GM08714 (cell line): ENCODE measurements around the gene LDLRAD2.

Experiments
- H3K4me3 ChIP-seq: fragments of 200-500 bp; sonication (Bioruptor generic); 2 replicates; pipeline ENCODE4 v1.5.1; 2014; ENCODE audit warnings: mild to moderate bottlenecking, low read length, inconsistent platforms
- ZNF274 ChIP-seq: IDR thresholded peaks from 2 replicates; pipeline ENCODE4 v1.6.1; 2012; ENCODE audit warnings: mild to moderate bottlenecking, low read depth, low read length

LDLRAD2 gene

DNA sequence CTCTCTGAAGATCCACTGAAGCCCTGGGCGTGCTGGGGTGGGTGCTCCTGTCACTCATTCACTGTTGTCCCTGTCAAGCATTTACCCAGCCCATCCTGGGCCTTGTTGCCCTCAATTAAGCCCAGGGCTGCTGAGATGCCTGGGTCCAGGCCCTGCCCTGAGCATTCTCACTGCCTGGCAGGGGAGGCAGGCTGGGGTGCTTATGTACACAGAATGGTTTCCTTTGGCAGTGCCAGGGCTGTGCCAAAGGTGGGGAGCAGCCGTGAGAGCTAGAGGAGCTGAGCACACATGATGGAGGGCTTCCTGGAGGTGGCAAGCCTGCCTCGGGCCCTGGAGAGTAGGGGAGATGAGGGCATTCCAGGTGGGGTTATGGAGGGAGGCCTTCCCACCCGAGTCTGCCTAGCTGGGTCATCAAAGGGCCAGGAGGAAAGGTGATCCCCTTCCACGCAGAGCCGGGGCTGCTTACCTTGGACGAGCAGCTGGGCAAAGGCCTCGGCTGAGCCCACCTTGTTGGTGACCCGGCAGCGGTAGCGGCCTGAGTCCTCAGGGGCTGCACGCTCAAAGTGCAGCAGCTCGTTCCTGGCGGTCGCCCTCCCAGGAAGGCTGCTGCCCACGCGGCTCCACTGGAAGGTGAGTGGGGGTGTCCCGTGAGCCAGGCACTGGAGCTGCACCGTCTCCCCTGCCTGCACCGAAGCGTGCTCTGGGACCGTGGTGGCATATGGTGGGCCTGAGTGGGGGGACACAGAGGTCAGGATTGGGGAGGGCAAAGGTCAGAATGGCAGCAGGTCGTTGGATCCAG is 26.5 kb downstream of the LDLRAD2 start:
- no peak for TF ChIP-seq ZNF274
- no peak overlapping the region for H3K4me3 ChIP-seq

DNA sequence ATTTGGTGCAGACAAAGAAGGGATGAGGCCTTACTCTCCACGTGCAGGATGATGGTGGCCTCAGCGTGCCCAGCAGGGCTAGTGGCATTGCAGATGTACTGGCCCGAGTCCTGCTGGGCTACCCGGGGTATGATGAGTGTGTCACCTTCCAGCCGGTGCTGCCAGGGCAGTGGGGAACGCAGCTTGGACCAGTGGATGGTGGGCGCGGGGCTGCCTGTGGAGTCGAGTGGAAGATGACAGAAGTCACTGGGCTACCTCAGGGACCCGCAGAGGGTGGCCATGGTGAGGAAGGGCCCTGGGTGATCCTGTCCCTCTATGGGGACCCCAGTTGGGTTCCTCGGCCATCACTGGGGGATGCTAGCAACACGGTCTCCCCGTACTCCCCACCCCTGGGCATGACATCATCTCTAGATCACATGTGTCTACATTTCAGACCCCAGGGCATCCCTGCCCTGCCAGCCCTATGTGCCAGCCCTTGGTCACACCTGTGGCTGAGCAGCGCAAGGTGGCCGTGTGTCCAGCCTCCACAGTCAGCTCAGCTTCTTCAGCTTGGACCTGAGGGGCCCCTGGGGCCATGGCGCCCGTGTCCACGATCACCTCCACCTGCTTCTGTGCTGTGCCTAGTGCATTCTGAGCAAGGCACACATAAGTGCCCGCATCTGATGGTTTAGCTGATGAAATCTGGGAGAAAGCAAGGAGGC is 27.4 kb downstream of the LDLRAD2 start:
- no peak overlapping the region for H3K4me3 ChIP-seq
- no peak for TF ChIP-seq ZNF274

DNA sequence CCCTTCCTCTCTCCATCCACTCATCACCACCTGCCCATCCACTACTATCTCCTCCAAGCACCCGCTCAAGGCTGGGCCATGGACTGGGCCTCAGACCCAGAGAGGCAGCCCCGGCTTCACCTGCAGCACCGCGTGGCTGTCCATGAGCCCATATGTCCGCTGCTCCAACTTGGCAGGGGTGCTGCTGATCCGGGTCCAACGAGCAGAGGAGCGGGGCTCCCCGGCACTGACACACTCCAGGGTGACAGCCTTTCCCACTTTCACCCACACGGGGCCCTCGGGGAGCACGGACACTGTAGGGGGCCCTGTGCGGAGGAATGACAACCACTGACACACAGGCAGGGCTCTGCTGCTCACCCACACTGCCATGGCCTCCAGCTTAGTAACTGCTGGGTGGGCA is 28.9 kb downstream of the LDLRAD2 start:
- no peak overlapping the region for H3K4me3 ChIP-seq
- TF ChIP-seq ZNF274, result no peak

DNA sequence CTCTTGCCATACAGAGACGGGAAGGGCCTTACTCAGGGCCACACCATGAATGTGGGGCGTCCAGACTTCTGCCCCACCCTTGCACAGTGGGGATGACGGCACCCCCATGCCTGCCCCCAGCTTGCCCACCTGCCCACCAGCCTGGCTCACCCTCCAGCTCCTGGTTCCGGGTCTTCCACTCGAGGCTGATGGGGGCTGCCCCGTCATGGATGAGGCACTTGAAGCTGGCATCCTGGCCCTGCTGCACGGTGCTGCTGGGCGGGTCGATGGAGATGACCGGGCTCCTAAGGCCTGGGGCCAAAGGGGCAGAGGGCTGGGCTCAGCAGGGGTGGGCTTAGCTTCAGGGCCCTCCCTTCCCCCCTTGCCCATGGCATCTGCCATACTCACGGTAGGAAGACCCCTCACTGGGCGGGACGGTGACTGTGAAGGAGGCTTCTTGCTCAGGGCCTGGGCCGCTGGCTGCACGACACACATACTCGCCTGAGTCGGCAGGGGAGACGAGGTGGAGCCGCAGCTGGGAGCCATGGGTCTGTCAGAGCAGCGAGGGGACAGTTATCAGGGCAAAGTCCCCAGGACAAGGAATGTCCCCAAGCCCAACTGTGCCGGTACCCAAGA is 29.9 kb downstream of the LDLRAD2 start:
- no peak for TF ChIP-seq ZNF274
- H3K4me3 ChIP-seq, result no peak overlapping the region

DNA sequence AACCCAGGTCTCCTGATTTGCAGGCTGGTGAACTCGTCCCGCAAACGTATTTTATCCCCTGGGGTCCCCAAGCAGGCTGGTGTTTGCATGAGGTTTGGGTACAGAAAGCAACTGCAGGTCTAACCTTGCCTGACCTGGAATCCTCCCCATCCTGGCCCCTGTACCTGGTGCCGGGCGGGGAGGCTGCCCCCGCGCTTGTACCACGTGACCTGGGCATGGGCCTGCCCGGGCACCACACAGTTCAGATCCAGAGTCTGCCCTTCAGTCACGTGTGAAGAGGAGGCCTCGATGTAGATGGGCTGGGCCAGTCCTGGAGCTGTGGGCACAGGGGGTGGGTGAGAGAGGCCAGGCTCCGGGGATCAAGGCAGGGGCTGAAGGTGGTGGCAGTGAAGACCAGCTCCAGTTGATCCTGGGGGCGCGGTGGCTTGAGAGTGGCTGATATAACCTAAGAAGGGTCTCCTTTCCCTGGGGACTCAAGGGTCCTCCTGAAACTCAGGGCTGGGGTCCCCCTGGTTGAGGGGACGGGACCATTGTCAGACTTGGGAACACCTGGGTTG is 30.6 kb downstream of the LDLRAD2 start:
- no peak for TF ChIP-seq ZNF274
- no peak overlapping the region for H3K4me3 ChIP-seq

DNA sequence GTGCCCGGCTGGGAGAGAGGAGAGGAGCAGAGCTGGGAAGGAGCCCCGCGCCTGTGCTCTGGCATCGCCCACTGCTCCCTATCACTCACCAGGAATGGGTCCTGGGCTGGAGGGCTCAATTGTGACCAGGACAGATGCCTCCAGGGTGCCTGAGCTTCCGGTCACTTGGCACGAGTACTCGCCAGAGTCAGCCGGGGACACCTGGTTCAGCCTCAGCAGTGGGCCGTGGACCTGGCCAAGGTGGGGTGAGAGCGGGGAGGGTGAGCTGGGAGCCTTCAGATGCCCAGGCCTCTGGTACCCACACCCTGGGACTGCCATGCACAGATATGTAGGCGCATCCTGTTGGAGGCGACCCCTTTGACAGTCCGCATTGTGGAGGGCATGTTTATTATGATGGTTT is 31.1 kb downstream of the LDLRAD2 start:
- TF ChIP-seq ZNF274, result no peak
- no peak overlapping the region for H3K4me3 ChIP-seq

DNA sequence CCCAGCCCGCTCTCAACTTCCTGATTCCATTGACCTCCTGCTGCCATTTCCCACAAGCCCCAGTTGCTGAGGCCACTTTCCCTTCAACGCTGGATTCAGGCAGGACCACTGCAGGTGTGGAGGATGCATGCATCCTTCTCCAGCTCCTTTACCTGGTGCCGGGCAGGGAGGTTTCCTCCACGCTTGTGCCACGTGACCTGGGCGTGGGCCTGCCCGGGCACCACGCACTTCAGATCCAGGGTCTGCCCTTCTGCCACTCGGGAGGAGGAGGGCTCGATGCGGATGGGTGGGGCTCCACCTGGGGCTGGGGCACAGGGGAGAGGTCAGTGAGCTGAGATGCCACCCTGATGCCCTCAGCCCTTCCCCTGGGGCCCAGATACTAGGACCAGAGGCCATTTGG is 31.9 kb downstream of the LDLRAD2 start:
- no peak for TF ChIP-seq ZNF274
- H3K4me3 ChIP-seq, result no peak overlapping the region

DNA sequence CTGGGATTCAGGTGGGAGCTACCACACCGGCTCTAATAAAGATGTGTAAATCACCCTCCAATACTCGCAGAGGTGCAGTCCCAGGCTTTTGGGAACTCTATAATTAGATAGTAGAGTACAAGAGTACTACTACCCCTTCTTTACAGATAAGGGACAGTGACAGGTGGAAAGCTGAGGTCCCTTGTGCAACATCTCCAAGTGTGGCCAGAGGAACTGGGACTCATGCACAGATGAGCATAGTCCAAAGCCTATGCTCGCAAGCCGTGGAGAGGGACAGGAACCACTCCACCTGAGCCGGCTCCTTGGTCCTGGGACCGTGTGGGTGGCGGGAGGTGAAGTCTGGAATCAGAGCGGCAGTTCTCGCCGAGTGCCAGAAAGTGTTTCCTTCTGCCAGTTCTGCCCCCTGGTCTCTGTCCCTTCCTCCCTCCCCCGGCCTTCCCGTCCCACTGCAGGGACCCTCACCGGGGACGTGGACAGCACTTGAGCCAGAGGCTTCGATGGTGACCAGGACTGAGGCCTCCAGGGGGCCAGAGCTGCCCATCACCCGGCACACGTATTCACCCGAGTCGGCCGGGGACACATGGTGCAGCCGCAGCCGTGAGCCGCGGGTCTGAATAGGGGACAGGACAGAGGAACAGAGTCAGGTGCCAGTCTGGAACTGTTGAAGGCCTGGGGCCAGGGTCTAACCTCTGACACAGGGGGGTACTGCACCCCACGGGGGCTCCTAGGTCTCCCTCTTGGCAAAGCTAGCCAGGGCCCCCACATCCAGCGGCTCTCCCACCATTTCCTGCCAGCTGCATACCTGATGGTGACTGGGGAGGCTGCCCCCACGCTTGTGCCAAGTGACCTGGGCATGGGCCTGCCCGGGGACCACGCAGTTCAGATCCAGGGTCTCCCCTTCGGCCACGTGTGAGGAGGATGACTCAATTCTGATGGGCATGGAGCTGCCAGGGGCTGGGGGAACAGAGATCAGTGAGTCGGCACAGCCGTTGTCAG is 33.9 kb downstream of the LDLRAD2 start:
- TF ChIP-seq ZNF274, result no peak
- no peak overlapping the region for H3K4me3 ChIP-seq

DNA sequence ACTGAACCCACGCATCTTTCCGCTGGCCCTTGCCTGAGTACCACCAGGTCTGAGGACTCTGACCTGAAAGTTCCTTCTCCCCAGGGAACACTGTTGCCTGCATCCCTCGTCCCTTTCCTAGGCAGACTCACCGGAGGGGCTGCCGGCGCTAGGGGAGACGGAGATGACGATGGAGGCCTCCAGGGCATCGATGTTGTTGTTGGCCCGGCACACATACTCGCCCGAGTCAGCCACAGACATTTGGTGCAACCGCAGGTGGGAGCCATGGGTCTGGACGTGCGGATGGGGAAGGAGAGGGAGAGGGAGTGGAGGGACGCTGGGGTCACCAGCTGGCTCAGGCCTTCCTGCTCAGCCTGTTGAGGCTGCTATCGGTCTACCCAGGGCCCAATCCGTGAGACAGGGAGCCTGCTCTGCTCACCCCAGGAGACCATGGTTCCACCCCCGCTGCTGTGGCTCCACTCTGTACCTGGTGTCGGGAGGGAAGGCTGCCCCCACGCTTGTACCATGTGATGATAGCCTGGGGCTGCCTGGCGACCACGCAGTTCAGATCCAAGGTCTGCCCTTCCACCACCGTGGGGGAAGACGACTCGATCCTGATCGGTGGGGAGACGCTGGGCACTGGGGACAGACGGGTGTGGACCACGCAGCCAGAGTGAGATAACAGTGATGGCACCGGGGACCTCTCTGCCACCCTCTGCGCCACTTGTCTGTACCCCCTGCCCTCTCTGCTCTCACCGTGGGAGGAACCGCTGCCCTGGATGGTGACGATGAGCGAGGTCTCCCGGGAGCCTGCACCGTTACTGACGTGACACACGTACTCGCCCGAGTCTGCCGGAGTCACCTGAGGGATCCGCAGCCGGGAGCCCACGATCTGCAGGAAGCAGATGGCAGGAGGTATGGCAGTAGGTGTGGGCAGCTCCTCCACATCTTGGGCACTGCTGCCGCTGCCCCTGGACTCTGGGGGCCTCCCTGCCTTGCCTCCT is 35.4 kb downstream of the LDLRAD2 start:
- TF ChIP-seq ZNF274, result no peak
- no peak overlapping the region for H3K4me3 ChIP-seq

DNA sequence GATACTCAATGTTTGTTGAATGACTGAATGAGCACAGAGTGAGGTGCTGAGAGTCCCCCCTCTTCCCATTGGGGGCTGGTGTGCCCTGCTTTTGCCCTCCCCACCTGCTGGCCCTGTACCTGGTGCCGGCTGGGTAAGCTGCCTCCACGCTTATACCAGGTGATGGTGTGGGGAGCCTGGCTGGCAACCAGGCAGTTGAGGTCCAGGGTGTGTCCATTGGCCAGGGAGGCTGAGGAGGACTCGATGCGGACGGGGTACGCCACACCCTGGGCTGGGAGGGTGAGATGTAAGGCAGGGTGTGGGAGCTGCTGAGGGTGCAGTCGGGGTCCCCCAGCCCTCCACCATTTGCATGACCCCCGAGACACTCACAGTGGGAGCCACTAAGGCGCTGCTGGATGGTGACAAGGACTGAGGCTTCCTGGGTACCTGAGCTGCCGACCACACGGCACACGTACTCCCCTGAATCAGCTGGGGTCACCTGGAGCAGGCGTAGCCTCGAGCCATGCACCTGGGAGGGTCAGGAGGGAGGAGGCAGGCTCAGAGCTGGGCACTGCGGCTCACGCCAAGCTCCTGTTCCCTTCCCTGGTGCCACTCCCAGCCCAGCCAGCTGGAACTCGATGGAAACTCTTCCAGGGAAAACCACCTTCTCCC is 36.6 kb downstream of the LDLRAD2 start:
- no peak overlapping the region for H3K4me3 ChIP-seq

DNA sequence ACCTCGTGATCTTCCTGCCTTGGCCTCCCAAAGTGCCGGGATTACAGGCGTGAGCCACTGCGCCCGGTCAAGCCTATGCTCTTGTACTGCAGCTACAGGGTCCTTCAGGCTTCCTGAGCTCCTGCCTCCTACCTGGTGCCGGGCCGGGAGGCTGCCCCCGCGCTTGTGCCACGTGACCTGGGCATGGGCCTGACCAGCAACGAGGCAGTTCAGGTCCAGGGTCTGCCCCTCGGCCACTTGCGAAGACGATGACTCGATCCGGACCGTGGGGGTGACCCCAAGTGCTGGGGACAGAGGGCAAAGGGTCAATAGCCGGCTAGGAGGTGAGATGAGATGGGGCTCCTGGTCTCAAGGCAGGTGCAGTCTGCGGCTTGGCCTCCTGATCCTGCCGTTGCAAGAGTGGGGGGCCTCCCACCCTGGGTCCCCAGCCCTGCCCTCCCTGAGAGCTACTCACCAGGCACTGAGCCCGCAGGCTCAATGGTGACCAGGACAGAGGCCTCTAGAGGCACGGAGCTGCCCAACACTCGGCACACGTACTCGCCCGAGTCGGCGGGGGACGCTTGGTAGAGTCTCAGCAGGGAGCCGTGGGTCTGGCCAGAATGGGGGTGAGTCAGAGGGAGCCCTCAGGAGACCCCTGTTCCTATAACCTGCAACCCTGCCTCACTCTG is 38.0 kb downstream of the LDLRAD2 start:
- TF ChIP-seq ZNF274, result no peak

More for the DNA sequence above, 36.6 kb downstream of the LDLRAD2 start:
- TF ChIP-seq ZNF274, result no peak

More for the DNA sequence above, 38.0 kb downstream of the LDLRAD2 start:
- H3K4me3 ChIP-seq, result no peak overlapping the region
